HL-60/S4 treated with retinoic acid at 250 ng/mL for 4 days and 3 days (cell line): ENCODE measurements around the gene SYTL3.

Experiments
- in situ Hi-C: fragments of 300-500 bp; cut with MboI; formaldehyde crosslinking; loops from 2 replicates; pipeline ENCODE4 v1.7.0; 2022; ENCODE audit warnings: low sequenced_read_pairs

Gene SYTL3

DNA sequence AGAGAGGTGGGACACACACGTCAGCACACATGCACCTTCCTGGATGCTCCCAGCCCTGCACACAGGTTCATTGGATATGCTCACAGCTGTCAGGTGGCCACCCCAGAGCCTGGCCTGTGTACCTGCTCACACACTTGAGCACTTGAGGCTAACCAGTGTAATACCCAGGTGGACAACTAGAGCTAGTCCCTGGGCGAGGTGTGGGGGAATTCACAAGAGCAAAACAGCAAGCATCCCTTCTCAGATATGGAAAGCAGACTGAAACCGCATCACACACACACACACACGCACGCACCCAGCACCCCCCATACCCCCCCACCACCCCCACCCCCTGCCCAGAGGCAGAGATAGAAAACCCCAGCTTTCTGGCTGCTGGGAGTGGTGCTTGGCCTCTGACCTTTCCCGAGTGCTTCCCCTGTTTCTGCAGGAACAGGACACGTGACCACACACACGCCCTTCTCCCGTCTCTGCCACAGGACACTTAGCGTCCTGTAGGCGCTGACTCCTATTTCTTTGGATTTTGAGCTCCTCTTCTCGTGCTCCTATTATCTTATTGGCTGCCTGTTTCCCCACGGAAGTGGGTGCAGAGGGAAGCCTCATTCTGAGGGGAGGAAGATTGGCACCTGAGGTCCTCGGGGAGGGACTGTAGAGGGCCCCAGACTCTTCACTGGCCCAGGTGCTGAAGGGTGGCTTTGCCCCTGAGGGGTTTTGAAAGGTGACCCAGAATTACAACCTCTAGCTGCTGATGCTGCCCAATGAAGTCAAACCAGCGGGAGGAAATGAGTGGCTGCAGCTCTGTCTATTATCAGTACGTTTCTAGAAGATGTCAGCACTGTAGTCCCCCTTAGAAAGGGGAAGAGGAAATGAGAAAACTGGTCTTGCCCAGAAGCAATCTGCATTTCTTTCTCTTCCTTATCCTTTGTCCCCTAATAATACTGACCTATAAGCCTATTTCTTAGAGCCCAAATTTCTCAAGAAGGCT lies 65.8 kb downstream of the SYTL3 start:
- in situ Hi-C loops, result loop anchor here (25.0 kb wide), 1 partner anchor 247 kb away; no protein-coding TSS in a partner anchor

DNA sequence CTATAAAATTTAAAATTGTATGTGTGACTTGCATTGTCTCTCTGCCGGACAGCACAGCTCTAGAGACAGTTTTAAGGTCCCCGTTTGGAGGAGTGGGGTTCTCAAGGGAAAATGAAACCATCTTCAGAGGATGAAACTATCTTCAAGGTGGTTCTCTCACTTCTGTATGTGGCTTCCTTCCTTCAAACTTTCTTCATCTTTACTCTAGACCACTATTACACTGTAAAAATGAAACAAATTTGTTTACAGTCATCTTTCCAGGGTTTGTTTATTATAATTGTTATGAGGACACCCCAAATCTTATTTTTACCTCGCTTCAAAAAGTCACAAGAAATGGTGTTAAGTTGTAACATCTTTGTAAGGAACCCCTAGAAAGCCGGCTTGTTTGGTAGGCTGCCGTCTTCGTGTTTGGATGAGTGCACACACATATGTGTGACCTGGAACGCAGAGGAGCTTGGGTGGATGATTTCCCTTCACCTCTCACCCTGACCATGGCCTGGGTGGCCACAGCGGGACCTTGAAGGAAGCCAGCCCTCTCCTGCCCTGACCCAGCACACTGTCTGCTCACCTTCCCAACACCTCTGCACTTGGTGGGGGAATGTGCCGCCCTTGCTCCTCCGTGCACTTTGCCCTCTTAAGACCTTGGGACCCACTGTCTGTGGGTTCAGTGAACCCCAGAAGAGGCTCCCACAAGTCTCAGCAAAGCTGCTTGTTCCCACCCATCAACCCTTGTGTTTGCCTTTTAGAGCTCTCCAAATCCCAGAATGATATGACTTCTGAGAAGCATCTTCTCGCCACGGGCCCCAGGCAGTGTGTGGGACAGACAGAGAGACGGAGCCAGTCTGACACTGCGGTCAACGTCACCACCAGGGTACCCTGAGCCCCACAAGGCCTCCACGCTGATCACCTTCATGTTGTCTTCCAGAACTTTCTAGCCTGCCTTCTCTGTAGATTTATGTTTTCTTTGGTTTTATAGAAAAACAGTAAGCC lies 67.8 kb downstream of the SYTL3 start:
- in situ Hi-C loops, result loop anchor here (25.0 kb wide), 1 partner anchor 245 kb away; no protein-coding TSS in a partner anchor

DNA sequence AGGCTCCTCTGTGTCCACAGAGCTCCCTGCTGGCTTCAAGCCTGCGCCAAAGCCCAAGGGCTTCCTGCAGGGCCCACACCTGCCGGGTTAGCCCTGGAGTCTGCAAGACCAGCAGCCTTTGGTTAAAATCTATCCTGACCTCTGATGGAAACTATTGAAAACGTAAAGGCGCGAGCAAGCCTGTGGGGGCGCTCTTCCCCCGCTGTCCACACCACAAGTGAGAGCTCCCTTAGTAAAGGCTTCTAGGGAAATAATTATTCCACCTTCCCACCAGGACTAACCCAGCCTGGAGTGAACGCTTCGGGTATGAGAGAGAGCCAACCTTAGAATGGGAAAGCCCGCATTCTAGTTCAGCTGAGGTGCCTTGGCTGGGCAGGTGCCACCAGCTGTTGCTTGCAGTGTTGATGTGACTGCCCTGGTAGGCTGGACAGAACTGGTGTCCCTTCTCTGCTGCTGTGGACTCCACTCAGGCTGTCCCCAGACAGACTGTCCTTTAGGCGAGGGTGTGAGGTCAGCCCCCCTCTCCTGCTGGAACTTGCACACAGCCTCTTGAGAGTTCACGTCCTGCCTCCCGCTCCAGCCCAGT lies 68.7 kb downstream of the SYTL3 start:
- in situ Hi-C loops, result loop anchor here (25.0 kb wide), 1 partner anchor 244 kb away; no protein-coding TSS in a partner anchor

GRCh38 chr6:158722176-158722729 lies 72.4 kb downstream of the SYTL3 start:
- in situ Hi-C loops, result loop anchor here (25.0 kb wide), 1 partner anchor 240 kb away; no protein-coding TSS in a partner anchor

- in situ Hi-C loops, result no loop called here
Measured at GRCh38 chr6:158725704-158726103, 75.8 kb downstream of the SYTL3 start.

DNA sequence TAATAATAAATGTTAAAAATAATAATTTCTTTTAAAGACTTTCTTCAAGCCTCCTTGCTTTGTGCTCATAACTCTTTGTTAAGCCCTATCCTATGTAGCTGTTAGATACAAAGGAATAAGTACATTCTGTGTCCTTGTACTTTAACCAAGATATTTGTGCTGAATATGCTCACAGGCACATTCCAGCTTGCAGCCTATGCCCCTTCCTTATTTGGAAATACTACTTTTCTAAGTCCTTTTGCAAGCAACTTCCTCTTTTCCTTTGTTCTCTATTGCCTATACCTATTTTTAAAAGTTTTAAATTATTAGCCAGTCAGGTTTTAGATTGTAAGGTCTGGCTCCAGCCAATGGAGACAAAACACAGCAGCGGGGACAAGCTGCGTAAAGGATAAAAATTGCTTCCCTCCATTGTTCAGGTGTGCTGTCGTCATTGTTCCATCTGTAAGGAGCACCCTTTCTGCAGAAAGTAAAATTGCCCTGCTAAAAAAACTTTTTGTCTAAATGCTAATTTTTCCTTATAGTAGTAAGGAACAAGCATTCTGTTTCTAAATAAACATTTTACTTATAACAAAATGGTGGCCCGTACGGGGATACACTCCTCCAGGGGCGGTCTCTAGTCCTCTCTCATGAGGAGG lies 80.2 kb downstream of the SYTL3 start:
- in situ Hi-C loops, result no loop called here

DNA sequence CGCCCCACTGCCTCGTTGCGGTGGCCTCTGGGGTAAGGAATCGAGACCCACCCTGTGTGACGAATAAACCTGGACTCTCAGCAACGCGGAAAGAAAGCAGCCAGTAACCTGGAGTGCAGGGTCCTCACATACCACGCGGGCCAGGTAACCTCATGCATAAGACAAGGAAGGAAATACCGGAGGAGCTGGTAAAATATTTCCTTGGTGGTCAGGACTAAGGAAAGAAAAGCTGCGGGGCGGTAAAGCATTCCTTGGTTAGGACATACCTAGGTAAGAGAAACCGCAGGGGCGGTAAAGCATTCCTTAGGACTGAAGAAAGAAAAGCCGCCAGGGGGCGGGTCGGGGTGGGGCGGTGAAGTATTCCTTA lies 80.7 kb downstream of the SYTL3 start:
- in situ Hi-C loops, result no loop called here

GRCh38 chr6:158735009-158735408 lies 85.2 kb downstream of the SYTL3 start:
- in situ Hi-C loops, result no loop called here

DNA sequence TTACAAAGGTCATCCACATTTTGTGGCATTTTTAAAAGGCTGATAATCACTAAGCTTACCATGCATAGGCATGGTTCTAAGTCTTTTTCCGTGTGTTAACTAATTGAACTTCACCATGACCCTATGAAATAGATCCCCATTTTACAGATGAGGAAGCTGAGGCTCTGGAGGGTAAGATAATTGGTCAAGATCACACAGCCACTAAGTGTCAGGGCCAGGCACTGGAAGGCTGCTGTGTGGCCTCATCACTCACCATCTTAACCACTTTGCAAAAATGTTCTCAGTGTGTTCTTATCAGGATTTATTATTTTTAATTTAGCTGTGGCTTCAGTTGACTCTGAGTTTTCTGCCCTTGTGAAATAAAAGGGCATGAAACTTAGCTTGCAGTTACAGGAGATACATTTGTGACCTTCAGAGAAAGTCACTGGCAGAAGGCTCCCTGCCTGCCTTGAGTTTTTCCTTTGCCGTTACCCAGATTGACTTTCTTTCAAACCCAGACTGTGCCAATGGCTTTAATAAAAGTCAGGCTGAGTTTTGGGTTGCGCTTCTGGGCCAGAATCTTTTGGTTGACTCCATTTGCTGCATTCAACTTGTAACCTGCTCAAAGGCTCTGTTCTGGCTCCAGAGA lies 87.3 kb downstream of the SYTL3 start:
- in situ Hi-C loops, result no loop called here

GRCh38 chr6:158737710-158738615 lies 88.1 kb downstream of the SYTL3 start:
- in situ Hi-C loops, result no loop called here

DNA sequence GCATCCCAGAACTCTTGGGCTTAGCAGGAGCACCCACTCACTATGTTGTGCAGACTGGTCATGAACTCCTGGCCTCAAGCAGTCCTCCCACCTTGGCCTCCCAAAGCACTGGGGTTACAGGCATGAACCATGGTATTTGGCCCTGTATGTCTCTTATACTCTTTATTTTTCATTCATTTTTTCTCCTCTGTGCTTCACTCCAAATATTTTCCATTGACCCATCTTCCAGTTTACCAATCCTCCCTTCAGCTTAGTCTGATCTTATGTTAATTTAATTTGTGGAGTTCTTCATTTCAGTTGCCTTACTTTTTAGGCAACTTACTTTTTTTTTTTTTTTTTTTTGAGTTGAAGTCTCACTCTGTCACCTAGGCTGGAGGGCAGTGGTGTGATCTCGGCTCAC lies 89.8 kb downstream of the SYTL3 start:
- in situ Hi-C loops, result no loop called here

DNA sequence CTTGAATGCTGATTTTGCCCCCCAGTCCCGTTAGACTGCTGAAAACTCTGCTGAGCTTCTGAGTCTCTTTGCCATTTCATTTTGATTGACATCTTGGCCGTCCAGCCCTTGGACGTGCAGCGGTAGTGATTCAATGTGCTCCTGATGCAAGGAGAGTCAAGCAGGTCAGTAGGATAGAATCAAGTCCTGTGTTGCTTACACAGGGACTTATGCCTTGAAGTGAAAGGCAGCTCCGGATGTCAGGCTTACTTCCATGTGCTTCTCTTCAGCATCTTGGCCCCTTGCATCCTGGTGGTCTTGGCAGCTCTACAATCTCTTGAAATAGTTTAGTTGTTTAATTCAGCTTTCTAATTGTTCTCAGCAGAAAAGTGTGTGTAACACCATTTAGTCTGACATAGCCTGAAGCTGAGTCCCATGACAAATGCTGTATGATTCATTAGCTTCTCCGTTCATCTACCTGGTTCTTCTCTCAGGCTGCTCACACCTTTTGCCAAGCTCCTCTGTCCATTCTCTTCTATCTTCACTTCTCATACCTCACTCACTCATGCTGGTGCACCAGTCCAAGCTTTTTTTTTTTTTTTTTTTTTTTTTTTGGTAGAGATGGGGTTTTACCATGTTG lies 93.3 kb downstream of the SYTL3 start:
- in situ Hi-C loops, result no loop called here

GRCh38 chr6:158744986-158745430 lies 95.2 kb downstream of the SYTL3 start:
- in situ Hi-C loops, result no loop called here

GRCh38 chr6:158751224-158751623 lies 101.4 kb downstream of the SYTL3 start:
- in situ Hi-C loops, result no loop called here

DNA sequence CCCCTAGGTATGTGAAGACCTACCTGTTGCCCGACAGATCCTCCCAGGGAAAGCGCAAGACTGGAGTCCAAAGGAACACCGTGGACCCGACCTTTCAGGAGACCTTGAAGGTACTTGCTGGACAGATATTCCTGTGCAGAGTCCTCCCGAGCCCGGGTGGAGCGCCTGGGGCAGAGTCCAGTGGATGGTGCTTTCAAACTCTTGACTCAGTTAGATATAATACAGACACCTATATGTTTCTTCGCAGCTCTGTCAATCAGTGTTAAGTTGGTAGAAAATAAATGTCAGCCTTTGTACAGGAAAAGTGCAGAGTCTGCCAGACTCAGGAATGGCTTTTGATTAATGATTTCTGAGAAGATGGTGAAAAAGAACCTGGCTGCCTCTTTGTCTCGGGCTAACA lies 102.1 kb downstream of the SYTL3 start:
- in situ Hi-C loops, result no loop called here

DNA sequence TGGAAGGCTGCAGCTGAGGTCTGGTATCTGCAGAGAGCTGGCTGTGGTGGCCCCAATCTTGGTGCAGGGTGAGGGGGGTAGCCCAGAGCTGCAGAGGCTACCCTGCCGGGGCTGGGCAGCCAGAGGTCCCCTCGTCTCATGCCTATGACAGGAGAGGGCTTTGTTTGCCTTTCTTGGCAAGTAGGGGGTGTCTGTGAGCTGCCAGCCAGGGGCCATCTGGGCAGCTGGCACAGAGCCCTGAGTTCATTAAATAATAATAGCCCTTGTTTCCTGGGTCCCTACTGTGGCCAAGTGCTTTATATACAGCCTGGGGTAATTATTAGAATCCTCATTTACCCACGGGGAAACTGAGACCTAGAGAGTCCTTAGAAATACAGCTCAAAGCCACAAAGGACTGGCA lies 102.8 kb downstream of the SYTL3 start:
- in situ Hi-C loops, result no loop called here

DNA sequence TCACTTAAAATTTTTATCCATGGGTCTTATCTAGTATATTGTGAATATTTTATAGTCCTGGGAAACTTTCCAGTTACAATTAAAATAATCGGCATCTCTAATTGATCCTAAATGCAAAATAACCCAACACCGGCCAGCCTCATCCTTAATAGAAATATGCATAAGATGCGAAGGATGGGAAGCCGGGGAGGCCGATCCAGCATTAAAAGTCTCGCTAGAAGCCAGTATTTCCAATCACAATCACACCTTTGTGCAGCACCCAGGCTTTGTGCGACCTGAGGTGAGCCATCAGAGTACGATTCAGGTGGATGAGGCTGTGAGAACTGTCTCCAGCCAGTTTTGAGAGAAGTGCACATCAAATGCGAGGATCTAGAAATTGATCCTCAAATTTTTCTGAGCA lies 104.0 kb downstream of the SYTL3 start:
- in situ Hi-C loops, result no loop called here

- in situ Hi-C loops, result no loop called here
Measured at GRCh38 chr6:158754738-158755137, 104.9 kb downstream of the SYTL3 start.
